Activated naive CD8-positive, alpha-beta T cell treated with anti-CD3 and anti-CD28 coated beads for 36 hours (primary cell): ENCODE data around the gene SLC30A7. TPM values are rescaled to one million over a fixed set of nuclear protein-coding genes. Genes with fewer than 3 reads are reported as not detected.
A peak's percentile ranks its signal among the peaks of the same experiment; 100 is the strongest.

Source experiments
- DNase-seq: peaks from one replicate; pipeline ENCODE4 v3.0.0; 2021
- H3K27ac Mint-ChIP-seq: one replicate; pipeline ENCODE4 v1.8.0; 2022; ENCODE audit warnings: mild to moderate bottlenecking, moderate library complexity, mixed read lengths
- H3K27me3 Mint-ChIP-seq: one replicate; pipeline ENCODE4 v1.8.0; 2022; ENCODE audit warnings: mild to moderate bottlenecking, mixed read lengths
- H3K36me3 Mint-ChIP-seq: one replicate; pipeline ENCODE4 v1.8.0; 2021; ENCODE audit warnings: mild to moderate bottlenecking, mixed read lengths
- H3K4me1 Mint-ChIP-seq: one replicate; pipeline ENCODE4 v1.8.0; 2021; ENCODE audit warnings: mixed read lengths
- H3K4me3 Mint-ChIP-seq: one replicate; pipeline ENCODE4 v1.8.0; 2022; ENCODE audit warnings: mild to moderate bottlenecking, moderate library complexity, mixed read lengths
- H3K9me3 Mint-ChIP-seq: one replicate; pipeline ENCODE4 v1.8.0; 2022; ENCODE audit warnings: mixed read lengths
- total RNA-seq, 2 experiments: library from RNA; stranded (reverse); gene quantifications; one replicate each; pipeline ENCODE4 v1.2.3, GENCODE V29; 2021

Gene SLC30A7
- total RNA-seq, 2 experiments from 2014 or later: 38.9 to 40.9 TPM

DNA sequence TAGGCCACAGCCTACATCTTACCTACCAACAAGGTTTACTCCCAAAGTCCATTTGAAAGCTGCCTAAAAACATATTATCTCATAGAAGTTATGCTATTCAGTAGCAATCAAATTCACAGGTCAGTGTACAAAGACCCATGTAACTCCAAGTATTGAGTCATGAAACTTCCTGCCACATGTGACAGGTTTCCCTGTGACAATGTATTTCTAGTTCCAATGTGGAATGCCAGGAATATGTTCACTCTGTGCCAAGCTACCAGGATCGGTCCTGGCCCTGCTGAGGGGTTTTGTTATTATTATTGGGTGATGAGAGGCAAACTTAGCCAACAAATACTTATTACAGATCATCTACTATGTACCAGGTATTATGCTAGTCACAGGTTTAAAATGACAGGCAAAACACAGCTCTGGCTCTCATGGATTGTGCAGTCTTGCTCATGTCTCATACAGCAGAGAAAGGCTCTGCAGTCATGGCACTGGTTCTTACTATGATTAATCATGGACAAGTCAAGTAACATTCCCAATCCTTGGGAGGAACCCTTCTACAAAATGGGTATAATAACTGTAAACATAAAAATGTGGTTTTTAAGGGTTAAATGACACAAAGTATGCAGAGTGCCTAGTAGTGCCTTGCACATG is 107.2 kb downstream of the SLC30A7 start:
- no peak overlapping the region for H3K4me3 Mint-ChIP-seq
- peaks cover 53% of the 10 kb centered on the region for H3K36me3 Mint-ChIP-seq
- peaks cover 49% of the 10 kb centered on the region for H3K4me1 Mint-ChIP-seq
- peaks cover 9% of the 10 kb centered on the region for H3K9me3 Mint-ChIP-seq
- no peak for DNase-seq
- no peak overlapping the region for H3K27ac Mint-ChIP-seq
- H3K27me3 Mint-ChIP-seq: no peaks in the 10 kb centered on the region

DNA sequence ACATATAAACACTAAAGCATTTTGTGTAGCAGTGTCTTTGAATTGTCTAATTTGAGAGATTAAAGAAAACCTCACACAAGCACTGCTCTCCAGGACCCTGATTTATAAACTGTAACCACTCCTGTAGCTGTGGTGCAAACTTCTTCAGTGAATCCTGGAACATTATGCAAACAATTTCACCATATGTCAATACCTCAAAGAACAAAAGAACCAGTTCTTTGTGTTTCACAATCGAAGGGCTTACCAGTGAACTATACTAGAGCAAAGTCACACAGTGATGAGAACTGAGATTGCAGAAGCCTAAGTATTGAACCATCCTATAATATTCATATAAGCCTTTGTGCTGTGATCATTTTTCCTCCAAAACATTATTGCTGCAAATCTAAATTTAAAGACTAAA is 108.2 kb downstream of the SLC30A7 start:
- Mint-ChIP-seq H3K4me3 (no peak overlapping the region), H3K9me3 (peaks cover 9% of the 10 kb centered on the region), H3K27me3 (no peaks in the 10 kb centered on the region), H3K36me3 (peaks cover 58% of the 10 kb centered on the region), H3K4me1 (peaks cover 52% of the 10 kb centered on the region), H3K27ac (no peak overlapping the region)
- DNase-seq: no peak

DNA sequence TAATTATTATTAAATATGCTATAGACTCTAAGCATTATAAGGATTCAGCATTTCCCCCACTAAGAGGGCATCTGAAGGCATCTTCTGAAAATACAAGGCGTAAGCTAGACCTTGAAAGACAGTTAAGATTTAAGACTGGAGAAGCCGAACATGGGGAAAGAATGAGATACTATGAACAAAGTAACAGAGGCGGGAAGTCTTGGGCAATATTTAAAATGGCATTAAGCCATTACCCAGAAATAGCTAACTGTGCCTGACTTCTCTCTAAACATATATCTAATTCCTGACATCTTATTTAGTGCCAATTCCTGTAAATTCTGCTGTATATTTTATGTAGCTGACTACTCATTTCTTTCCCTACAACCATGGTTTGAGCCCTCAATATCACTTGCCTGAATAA is 108.8 kb downstream of the SLC30A7 start:
- Mint-ChIP-seq H3K4me1 (peaks cover 52% of the 10 kb centered on the region), H3K4me3 (no peak overlapping the region), H3K27me3 (no peaks in the 10 kb centered on the region), H3K27ac (no peak overlapping the region), H3K36me3 (peaks cover 61% of the 10 kb centered on the region), H3K9me3 (peaks cover 9% of the 10 kb centered on the region)
- no peak for DNase-seq

DNA sequence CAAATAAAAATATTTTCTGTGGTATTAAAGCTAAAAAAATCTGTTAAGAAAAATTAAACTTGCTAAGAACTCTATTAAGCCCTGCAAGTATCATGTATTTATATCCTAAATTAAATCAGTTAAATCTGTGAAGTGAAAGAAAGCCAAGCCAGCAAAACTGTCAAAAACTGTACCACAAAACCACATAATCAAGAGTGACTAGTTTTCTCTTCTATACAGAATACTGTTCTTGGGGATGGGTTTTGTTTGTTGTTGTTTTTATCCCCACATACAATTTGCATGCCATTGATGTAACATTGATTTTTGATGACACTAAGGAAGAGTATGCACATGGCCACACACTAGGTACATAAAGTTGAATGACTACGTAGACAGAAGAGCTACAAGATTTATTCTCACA is 109.3 kb downstream of the SLC30A7 start:
- DNase-seq: no peak
- Mint-ChIP-seq H3K4me3 (no peak overlapping the region), H3K36me3 (peaks cover 62% of the 10 kb centered on the region), H3K27ac (peak overlapping the region; percentile 78), H3K27me3 (no peaks in the 10 kb centered on the region), H3K9me3 (peaks cover 9% of the 10 kb centered on the region), H3K4me1 (peaks cover 52% of the 10 kb centered on the region)

DNA sequence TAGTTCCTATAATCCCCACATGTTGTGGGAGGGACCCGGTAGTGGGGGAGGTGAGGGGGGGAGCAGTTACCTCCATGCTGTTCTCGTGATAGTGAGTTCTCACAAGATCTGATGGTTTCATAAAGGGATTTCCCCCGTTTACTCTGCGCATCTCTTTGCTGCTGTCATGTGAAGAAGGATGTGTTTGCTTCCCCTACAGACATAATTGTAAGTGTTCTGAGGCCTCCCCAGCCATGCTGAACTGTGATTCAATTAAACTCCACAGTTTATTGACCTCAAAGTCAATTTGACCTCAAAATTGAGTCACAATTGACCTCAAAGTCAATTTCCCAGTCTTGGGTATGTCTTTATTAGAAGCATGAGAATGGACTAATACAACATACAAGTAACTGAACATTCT is 110.0 kb downstream of the SLC30A7 start:
- peak; percentile 4 for DNase-seq
- H3K27me3 Mint-ChIP-seq: no peaks in the 10 kb centered on the region
- H3K27ac Mint-ChIP-seq: peak overlapping the region; percentile 76
- peaks cover 62% of the 10 kb centered on the region for H3K36me3 Mint-ChIP-seq
- peaks cover 9% of the 10 kb centered on the region for H3K9me3 Mint-ChIP-seq
- H3K4me1 Mint-ChIP-seq: peaks cover 52% of the 10 kb centered on the region
- H3K4me3 Mint-ChIP-seq: no peak overlapping the region

DNA sequence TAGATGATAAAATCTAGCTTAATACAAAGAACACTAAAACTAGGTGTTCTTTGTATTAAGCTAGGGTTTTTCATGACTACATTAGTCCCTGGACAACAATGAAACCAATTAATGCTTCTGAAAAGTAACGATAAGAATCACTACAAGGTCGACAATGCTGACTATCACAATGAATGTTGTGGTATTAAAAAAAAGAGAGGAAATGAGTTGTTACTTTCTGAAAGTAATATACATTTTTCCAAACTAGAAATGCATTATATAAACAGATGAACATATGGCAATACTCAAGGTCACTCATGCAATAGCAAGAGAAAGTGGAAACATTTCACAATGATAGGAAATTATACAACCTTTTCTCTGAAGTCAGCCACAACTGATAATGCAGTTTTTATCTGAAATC is 110.7 kb downstream of the SLC30A7 start:
- Mint-ChIP-seq H3K27me3 (no peaks in the 10 kb centered on the region), H3K4me3 (no peak overlapping the region), H3K36me3 (peaks cover 60% of the 10 kb centered on the region), H3K9me3 (peaks cover 9% of the 10 kb centered on the region), H3K27ac (peak overlapping the region; percentile 76), H3K4me1 (peaks cover 52% of the 10 kb centered on the region)
- no peak for DNase-seq

DNA sequence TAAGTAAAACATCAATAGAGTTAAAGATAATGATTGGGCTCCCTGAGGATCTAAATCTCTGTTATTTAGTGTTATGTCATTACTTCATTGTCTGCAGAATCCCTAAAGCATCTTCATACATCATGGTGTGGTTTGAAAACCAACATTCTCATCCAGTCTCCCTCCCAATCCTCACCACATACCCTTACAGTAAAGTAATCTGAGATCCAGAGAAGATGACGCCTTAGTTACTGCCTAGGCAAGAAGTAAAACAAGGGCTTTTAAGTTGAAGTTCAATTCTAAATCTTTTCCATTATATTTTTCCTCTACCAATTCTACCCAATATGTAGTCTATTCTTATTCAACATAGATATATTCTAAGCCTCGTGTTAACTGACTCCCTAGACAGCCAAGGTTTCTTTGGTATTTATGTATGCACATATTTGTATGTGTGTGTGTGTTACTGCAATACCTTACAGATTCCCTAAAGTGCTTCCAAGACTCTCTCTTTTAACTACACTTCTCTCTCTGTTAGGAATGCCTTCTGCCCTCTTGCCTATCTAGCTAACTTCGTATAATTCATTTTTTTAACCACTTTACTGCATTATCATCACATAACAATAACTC is 112.4 kb downstream of the SLC30A7 start:
- Mint-ChIP-seq H3K9me3 (peaks cover 9% of the 10 kb centered on the region), H3K27ac (no peak overlapping the region), H3K4me1 (peaks cover 39% of the 10 kb centered on the region), H3K36me3 (peaks cover 63% of the 10 kb centered on the region), H3K27me3 (no peaks in the 10 kb centered on the region), H3K4me3 (no peak overlapping the region)
- no peak for DNase-seq

DNA sequence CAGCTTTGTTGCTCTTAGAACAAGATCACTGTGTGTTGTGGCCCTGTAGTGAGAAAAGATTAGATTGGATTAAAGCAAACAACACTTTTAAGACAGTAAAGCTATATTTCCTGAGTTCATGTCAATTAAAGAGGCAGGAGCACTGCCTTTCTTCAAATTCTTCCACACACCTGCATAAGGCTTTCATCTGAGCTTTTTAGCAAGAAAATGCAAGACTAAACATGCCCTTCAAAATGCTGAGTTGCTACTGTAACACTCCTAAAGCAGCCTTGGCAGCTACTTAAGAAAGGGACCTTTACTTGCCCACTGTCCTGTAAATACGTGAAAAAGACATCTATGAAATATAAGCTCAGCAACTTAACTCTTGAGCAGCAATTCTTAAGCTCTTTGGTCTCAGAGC is 117.9 kb downstream of the SLC30A7 start:
- no peak for DNase-seq
- H3K27ac Mint-ChIP-seq: no peak overlapping the region
- no peak overlapping the region for H3K4me3 Mint-ChIP-seq
- peaks cover 69% of the 10 kb centered on the region for H3K36me3 Mint-ChIP-seq
- peaks cover 14% of the 10 kb centered on the region for H3K4me1 Mint-ChIP-seq
- H3K27me3 Mint-ChIP-seq: no peaks in the 10 kb centered on the region
- no peaks in the 10 kb centered on the region for H3K9me3 Mint-ChIP-seq

DNA sequence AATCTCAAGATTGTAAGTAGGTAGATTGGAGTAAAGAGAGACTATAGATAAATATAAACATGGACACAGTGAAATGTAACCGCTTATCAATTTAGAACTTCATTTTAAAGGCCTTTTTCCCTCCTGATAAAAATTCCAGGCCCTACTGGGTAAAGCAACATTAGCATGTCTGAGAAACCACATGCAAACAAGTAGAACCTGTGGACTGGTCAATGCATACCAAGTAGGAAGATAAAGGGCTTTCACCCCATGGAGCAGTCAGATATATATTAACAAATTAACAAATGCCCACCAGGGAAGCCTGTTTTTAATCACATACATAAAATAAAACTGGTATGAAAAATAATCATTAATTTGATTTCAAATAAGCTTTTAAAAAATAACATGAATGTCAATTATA is 121.6 kb downstream of the SLC30A7 start:
- H3K4me3 Mint-ChIP-seq: no peak overlapping the region
- peaks cover 32% of the 10 kb centered on the region for H3K4me1 Mint-ChIP-seq
- H3K9me3 Mint-ChIP-seq: no peaks in the 10 kb centered on the region
- H3K36me3 Mint-ChIP-seq: peaks cover 69% of the 10 kb centered on the region
- no peak for DNase-seq
- H3K27ac Mint-ChIP-seq: no peak overlapping the region
- no peaks in the 10 kb centered on the region for H3K27me3 Mint-ChIP-seq

DNA sequence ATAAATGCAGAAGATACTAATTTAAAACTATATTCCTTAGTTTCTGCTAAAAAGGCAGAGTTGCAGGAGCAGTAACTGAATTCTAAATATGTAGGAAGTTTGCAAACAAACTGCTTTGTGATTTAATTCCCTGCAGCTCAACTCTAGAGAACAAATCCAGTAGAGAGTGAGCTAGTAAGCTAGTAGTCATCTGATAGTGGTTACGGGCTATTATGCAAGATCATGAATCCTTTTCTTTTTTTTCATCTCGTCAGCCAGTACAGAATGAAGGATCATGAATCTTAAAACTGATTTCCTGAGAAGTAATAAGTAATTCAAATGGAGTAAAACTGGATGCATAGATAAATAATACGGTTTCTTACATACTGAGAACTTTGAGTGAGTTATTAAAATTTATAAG is 126.4 kb downstream of the SLC30A7 start:
- no peak overlapping the region for H3K4me3 Mint-ChIP-seq
- no peaks in the 10 kb centered on the region for H3K9me3 Mint-ChIP-seq
- no peak overlapping the region for H3K27ac Mint-ChIP-seq
- H3K4me1 Mint-ChIP-seq: peaks cover 41% of the 10 kb centered on the region
- H3K36me3 Mint-ChIP-seq: peaks cover 70% of the 10 kb centered on the region
- H3K27me3 Mint-ChIP-seq: no peaks in the 10 kb centered on the region
- no peak for DNase-seq

DNA sequence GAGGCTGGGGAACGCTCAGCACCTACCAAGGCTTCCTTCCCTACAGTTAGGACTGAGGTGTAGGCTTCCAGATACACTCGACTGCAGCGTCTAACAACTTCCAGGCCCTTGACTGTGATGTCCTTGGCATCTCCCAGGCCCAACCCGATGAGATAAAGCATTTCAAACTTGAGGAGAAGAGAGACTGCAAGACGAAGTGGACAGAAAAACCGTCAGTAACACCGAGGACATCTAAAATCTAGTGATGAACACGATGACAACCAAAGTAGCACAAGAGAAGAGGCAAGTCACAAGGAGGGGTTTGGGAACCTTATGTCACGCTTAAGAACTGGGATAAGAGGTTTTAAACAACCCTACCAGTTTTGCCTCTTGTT is 129.4 kb downstream of the SLC30A7 start:
- peaks cover 76% of the 10 kb centered on the region for H3K36me3 Mint-ChIP-seq

DNA sequence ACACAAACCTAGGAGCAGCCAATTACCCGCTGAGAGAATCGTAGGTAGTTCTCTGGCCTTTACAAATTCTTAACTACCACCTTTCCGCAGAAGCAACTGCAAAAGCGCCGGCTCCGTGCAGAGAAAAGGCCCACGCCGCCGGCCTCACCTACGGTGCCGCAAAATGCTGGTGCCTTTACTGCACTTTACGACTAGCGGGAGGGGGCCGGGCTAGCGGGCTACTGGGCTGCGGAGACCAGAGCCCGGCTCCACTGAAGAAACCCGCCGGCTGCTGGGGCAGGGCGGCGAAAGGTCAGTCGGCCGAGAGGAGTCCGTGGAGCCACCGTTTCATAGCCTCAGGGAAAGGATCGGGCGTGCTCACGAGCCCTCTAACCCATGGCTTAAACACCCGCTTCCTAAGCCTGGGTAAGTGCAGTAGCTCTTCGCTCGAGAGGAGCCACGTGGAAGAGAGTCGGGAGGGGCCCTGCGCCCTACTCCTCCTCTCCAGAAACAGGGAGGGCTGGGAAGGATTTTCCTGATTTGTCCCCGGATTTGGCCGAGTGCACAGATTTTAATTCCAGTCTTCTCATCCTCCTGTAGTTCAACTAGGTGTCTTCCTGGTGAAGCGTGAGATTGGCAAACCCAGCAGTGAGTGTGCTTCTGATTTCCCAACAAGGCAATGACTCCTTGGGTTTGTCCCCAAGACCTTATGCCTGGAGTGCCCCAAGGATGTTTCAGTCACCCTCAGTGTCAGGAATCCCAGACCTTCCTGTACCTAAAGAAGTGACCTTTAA is 130.0 kb downstream of the SLC30A7 start, which contains the start of gene DPH5:
Gene DPH5 (minus strand): TSS at position 128 of the 773 bp plus-strand sequence. CDS start 341 bp downstream, outside the sequence.
- peak; percentile 90 for DNase-seq
- Mint-ChIP-seq H3K4me3 (peak within 1 kb of the TSS; percentile 99), H3K27ac (peak within 1 kb of the TSS; percentile 99), H3K4me1 (peaks cover 49% of the 10 kb centered on the region), H3K27me3 (no peaks in the 10 kb centered on the region), H3K9me3 (no peaks in the 10 kb centered on the region), H3K36me3 (peaks cover 74% of the 10 kb centered on the region)

More for the DNA sequence above, 129.4 kb downstream of the SLC30A7 start:
- Mint-ChIP-seq H3K4me3 (peak overlapping the region; percentile 99), H3K27me3 (no peaks in the 10 kb centered on the region), H3K27ac (peak overlapping the region; percentile 99), H3K9me3 (no peaks in the 10 kb centered on the region), H3K4me1 (peaks cover 53% of the 10 kb centered on the region)
- DNase-seq: no peak

DNA sequence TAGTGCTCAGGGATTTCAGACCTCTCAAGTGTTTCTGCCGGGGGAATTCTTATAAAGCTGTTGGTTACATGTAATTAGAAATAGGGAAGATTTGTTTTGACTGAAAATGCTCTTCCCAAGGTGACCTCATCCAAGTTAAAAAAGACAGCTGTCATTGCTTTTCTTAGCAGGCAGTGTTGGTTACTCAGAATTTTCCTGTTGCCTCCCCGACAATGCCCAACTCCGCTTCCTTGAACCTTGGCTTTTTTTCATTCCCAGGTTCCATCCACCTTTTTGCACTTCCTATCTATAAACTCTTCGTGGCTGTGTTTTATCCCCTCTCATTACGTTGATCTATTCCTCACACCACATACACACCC is 130.5 kb downstream of the SLC30A7 start:
- no peaks in the 10 kb centered on the region for H3K9me3 Mint-ChIP-seq
- peak overlapping the region; percentile 99 for H3K4me3 Mint-ChIP-seq
- no peak for DNase-seq
- peaks cover 75% of the 10 kb centered on the region for H3K36me3 Mint-ChIP-seq
- H3K27me3 Mint-ChIP-seq: no peaks in the 10 kb centered on the region
- H3K4me1 Mint-ChIP-seq: peaks cover 52% of the 10 kb centered on the region
- peak overlapping the region; percentile 99 for H3K27ac Mint-ChIP-seq

DNA sequence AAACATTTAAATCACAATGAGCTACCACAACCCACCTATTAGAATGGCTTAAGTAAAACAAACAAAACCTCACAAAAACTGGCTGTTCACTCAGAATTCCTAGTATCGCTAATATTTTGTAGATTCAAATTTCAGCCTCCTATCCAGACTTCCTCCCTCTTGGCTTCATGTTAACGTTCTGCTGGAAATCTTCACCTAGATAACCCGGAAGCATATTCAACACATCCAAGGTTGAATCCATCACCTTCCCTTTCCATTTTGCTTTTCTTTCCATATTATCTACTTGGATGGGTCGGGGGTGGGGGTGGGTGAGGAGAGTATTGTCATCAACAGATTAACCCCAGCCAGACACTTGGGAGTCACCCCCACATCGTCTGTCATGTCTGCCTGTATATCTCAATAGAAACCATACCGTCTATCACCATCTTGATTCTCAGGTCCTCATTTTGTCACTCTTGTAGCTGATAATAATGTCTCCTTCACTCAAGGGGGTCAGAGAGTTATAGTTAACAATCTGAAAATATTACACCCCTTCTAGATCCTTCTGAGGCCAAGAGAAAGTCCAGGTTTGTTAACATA is 131.4 kb downstream of the SLC30A7 start:
- H3K4me1 Mint-ChIP-seq: peaks cover 52% of the 10 kb centered on the region
- H3K27ac Mint-ChIP-seq: peak overlapping the region; percentile 59
- peaks cover 75% of the 10 kb centered on the region for H3K36me3 Mint-ChIP-seq
- H3K27me3 Mint-ChIP-seq: no peaks in the 10 kb centered on the region
- no peak for DNase-seq
- peak overlapping the region; percentile 99 for H3K4me3 Mint-ChIP-seq
- H3K9me3 Mint-ChIP-seq: no peaks in the 10 kb centered on the region

DNA sequence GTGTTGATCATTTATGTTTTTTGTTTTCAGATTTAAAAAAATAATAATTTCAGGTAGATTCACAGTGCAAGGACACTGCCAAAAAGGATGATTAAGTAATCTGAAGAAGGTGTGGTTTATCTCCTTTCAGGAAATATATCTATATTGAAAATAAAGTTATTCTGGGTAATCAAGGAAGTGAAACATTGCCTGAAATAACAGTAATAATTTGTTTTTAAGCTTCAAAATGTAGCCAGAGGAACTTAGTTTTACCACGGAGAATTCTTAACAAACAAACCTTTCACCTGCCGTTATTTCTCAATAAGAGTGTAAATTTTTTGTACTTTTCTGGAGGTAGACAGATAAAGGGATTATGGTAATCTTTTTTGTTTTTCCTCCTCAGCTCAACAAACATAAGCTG is 132.6 kb downstream of the SLC30A7 start:
- Mint-ChIP-seq H3K27ac (no peak overlapping the region), H3K36me3 (peaks cover 75% of the 10 kb centered on the region), H3K27me3 (no peaks in the 10 kb centered on the region), H3K9me3 (peaks cover 3% of the 10 kb centered on the region), H3K4me3 (peak overlapping the region; percentile 22), H3K4me1 (peaks cover 51% of the 10 kb centered on the region)
- DNase-seq: no peak
